Activated CD4-positive, alpha-beta T cell treated with anti-CD3 and anti-CD28 coated beads, Interleukin-2, amount 50 U/mL, for 24 hours (primary cell): ENCODE data around the gene GRAPL.
"Not testable (repeated sequence)": the region's sequence is repeated elsewhere in the genome, so short reads cannot be mapped to it uniquely, and the experiment has no call there.

Experiments used
- DNase-seq, 2 donors: peaks; one replicate each; pipeline ENCODE4 v3.0.0-alpha.2; 2020; ENCODE audit warnings: low read depth in 1 of 2, low spot score in 1 of 2

Gene GRAPL

GRCh38 chr17:19187883-19188869 lies 60.8 kb downstream of the GRAPL start:
- not testable (repeated sequence) for DNase-seq

- DNase-seq, result not testable (repeated sequence)
These were observed 61.7 kb downstream of the GRAPL start for GRCh38 chr17:19188870-19189708.

DNA sequence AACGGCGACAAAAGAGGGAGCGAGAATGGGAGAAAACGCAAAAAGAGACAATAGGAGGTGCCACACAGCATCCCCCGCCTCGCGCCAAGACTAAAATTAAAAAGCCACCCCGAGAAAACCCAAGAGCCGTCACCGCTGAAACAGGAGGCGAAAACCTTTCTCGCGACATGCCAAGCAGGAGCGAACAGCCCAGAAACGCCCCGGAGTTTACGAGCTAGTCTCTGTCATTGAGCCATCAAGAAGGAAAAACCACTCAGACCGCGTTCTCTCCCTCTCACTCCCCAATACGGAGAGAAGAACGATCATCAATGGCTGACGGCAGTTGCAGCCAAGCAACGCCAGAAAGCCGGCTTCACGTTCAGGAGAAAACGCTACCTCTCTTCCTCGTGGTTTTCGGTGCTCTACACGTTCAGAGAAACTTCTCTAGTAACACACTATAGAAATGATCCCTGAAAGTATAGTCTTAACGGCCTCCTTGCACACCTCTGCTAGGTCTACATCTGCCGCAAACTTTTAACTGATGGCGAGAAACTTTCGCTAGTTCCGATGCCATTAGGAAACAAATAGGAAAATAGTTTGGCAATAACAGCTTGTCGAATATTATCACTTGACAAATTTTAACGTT lies 62.5 kb downstream of the GRAPL start:
- DNase-seq, result not testable (repeated sequence)

DNA sequence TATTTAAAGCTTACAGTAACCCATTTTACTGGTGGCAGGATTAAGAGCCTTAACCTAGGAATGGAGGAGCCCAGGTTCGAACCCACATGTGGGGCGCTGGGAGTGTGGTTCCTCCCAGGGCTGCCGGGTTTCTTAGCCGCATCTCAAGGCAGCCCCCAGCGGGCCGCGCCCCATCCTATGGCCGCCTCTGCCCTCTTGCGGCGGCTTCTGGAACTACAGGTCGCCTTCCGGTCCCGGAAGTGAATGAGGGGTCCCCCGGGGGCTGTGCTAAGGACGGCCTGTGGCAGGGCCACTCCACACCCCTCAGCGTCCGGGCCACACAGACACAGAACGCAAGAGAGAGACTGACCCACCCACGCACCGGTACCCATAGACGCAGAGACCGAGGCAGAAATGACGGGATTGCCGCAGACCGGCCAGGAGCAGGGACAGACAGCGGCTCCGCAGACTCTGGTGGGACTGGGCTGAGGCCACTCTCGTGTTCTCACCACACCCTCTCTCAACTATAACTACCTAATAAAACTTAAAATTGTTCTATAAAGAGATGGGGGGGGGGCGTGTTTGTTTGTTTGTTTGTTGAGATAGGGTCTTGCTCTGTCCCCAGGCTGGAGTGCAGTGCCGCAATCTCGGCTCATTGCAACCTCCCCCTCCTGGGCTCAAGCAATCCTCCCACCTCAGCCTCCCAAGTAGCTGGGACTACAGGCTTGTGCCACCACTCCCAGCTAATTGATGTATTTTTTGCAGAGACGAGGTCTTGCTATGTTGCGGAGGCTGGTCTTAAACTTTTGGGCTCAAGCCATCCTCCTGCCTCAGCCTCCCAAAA lies 69.2 kb downstream of the GRAPL start:
- peak in 1 of 2 donors; percentile 27 for DNase-seq

- not testable (repeated sequence) for DNase-seq
These were observed 75.1 kb downstream of the GRAPL start for GRCh38 chr17:19202448-19202847.

DNA sequence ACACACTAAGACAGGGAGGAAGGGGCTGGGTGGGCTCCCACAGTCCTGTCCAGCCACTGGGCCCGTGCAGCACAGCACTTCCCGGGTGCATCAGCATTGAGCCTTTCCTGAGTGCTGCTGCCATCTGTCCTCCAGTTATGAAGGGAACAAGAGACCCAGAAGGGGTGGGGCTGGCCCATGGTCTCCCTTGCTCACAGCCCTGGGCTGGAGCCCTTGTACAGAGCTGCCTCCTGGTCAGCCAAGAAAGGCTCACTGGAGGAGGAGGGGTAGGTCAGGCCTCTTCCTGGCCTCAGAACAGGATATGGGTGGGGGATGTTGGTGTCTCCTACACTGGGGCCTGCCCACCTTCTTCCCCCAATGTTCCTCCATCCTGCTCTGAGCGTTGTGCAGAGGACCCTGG lies 76.0 kb downstream of the GRAPL start:
- not testable (repeated sequence) for DNase-seq
